Thyroid gland (tissue), 4 donors: Measurements from ENCODE around the gene TTC34.
"Not testable (repeated sequence)": the region's sequence is repeated elsewhere in the genome, so short reads cannot be mapped to it uniquely, and the experiment has no call there.

Experiments
- POLR2A ChIP-seq, 2 donors: fragments of 450-650 bp; IDR thresholded peaks; one replicate each; pipeline ENCODE4 v1.6.1; 2017; ENCODE audit warnings: antibody characterized with exemption in 2 of 2, mild to moderate bottlenecking in 2 of 2, moderate library complexity in 1 of 2
- TF ChIP-seq, protein P1 (sequence below), 6 experiments: fragments of 200-600 bp in 3 of 6; fragments of 450-650 bp in 3 of 6; sonication (generic) in 3 of 6; IDR thresholded peaks; one replicate each; pipeline ENCODE4 v1.5.1; 2016 to 2019; ENCODE audit warnings: antibody characterized with exemption in 6 of 6, mild to moderate bottlenecking in 2 of 6, inconsistent platforms in 1 of 6, moderate library complexity in 1 of 6

DNA sequence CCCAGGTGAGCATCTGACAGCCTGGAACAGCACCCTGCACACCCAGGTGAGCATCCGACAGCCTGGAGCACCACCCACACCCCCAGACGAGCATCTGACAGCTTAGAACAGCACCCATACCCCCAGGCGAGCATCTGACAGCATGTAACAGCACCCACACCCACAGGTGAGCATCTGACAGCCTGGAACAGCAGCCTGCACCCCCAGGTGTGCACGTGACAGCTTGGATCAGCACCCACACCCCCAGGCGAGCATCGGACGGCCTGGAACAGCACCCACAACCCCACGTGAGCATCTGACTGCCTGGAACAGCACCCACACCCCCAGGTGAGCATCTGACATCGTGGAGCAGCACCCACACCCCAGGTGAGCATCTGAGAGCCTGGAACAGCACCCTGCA, 116.6 kb downstream of the TTC34 start:
- TF ChIP-seq, protein P1, sequence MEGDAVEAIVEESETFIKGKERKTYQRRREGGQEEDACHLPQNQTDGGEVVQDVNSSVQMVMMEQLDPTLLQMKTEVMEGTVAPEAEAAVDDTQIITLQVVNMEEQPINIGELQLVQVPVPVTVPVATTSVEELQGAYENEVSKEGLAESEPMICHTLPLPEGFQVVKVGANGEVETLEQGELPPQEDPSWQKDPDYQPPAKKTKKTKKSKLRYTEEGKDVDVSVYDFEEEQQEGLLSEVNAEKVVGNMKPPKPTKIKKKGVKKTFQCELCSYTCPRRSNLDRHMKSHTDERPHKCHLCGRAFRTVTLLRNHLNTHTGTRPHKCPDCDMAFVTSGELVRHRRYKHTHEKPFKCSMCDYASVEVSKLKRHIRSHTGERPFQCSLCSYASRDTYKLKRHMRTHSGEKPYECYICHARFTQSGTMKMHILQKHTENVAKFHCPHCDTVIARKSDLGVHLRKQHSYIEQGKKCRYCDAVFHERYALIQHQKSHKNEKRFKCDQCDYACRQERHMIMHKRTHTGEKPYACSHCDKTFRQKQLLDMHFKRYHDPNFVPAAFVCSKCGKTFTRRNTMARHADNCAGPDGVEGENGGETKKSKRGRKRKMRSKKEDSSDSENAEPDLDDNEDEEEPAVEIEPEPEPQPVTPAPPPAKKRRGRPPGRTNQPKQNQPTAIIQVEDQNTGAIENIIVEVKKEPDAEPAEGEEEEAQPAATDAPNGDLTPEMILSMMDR (IDR thresholded peaks at IDR 0.05) = not testable (repeated sequence)
- not testable (repeated sequence) for TF ChIP-seq POLR2A (IDR thresholded peaks at IDR 0.05)
